ENCODE data around the gene XYLT1. TPM values are rescaled to one million over a fixed set of nuclear protein-coding genes. Genes with fewer than 3 reads are reported as not detected.
"Not testable (repeated sequence)": the region's sequence is repeated elsewhere in the genome, so short reads cannot be mapped to it uniquely, and the experiment has no call there.

XYLT1 gene
- total and polyA plus RNA-seq, 9 of the 15 experiments (the other 6 are each of a cell fraction or from before 2014, with no cell fraction given), result 0.03 to 0.09 (median 0.08) TPM; not detected in 6

DNA sequence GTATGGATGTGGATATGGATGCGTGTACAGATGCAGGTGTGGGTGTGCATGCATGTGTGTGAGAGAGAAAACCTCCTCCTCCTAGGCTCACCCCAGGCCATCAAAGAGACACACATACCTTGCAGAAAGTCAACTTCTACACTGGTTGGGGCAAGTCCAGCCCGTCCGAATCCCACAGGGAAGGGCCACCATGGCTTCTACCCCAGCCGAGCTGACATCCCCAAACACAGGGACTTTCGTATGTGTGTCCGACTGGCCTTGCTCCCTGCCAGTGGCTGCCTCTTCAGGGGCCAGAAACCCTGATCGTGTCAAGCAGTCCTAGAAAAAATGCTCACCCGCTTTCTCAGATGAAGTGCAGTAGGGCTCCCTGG, 134.2 kb downstream of the XYLT1 start (continued):
- TF ChIP-seq RBBP5 (IDR thresholded peaks at IDR 0.05; ENCODE audit: borderline replicate concordance, insufficient read depth, low read length, poor library complexity, severe bottlenecking) (no peak), HDAC1 (IDR thresholded peaks at IDR 0.05) (no peak), PCBP1 (IDR thresholded peaks at IDR 0.05; ENCODE audit: low read depth, low read length, poor library complexity, severe bottlenecking) (no peak), ARNT (IDR thresholded peaks at IDR 0.05) (no peak), HNRNPUL1 (IDR thresholded peaks at IDR 0.05; ENCODE audit: low read length) (no peak)

DNA sequence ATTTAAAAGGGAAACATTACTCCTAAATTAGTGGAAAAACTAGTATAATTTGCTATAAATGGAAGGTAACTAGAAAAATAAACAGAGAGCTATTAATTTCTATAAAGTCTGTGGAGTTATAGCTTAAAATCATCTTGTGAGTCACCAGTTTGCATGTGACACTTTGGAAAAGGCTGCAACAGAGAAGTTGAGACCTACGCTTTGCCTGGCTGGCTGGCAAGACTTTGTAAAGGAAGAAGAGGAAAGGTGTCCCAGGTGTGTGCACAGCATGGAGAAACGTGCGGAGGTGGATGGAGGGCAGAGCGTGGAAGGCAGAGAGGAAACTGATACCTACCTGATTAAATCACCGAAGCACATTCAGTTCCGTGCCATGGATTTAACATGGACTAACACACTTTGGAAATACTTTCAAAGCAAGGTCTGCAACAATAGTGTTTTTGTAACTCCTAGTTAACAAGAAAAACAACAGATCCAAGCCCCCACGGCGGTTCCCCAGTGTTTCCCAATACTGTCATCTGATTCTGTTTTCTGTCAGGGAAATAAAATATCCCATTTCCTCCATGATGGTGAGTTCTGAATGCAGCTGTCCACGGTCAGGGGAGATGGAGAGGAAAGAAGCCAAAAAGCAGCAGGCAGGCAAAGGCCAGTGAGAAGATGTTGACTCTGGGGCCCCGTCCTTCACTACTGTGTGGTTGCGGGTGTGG, 134.8 kb downstream of the XYLT1 start:
- in situ Hi-C loops (cut with MboI), result no loop called here
- FAIRE-seq (no peak), DNase-seq (ENCODE audit: extremely low read depth in 1 of 4, low spot score in 3 of 4) (no peak), ATAC-seq (no peak)
- no peaks in the 10 kb centered on the region for H3K36me3 ChIP-seq (ENCODE audit: control insufficient read depth, insufficient read depth, low read length)
- no peak overlapping the region for H3K4me3 ChIP-seq
- no peaks in the 10 kb centered on the region for H3K4me1 ChIP-seq (replicated peaks in 1 of 2; ENCODE audit: control insufficient read depth in 2 of 2, insufficient read depth in 2 of 2, low read length in 2 of 2)
- no peak overlapping the region for H3K4me2 ChIP-seq (ENCODE audit: insufficient read depth, low read length)
- H3K27me3 ChIP-seq (ENCODE audit: control insufficient read depth in 2 of 2, insufficient read depth in 2 of 2, low read length in 2 of 2), result peaks cover 21 to 50% of the 10 kb centered on the region in 2 experiments
- ChIA-PET POLR2A (interaction anchor here (0.6 kb wide), 1 partner anchor 367 kb away, joined by 3 read pairs; no protein-coding TSS in a partner anchor), CTCF (ENCODE audit: low intra/inter-chr PET ratio) (no interaction called here)
- no peaks in the 10 kb centered on the region for H3K9me3 ChIP-seq (replicated peaks; ENCODE audit: control insufficient read depth, insufficient read depth, low read depth, low read length)
- intact Hi-C loops (cut with micrococcal nuclease), result no loop called here
- H2AFZ ChIP-seq (ENCODE audit: low read depth, low read length), result no peak overlapping the region
- H3K79me2 ChIP-seq (ENCODE audit: control insufficient read depth, insufficient read depth, low read length), result no peaks in the 10 kb centered on the region
- 0% methylated on average over 11 of the region's 11 CpGs for WGBS (ENCODE audit: insufficient coverage, low coverage, missing lambda C conversion rate)
- H3K27ac ChIP-seq (ENCODE audit: extremely low read depth, low read depth, low read length), result no peak overlapping the region
- H3K9me1 ChIP-seq (ENCODE audit: control insufficient read depth, insufficient read depth, low read length), result no peaks in the 10 kb centered on the region
- BruUV-seq (replicated peaks), result no TSS peak
- TF ChIP-seq MEF2A (IDR thresholded peaks at IDR 0.05; ENCODE audit: control insufficient read depth, low read depth, low read length), result no peak
- no peak for TF ChIP-seq ZNF274 (IDR thresholded peaks at IDR 0.05; ENCODE audit: borderline replicate concordance, low read depth, low read length)
- H4K20me1 ChIP-seq (replicated peaks; ENCODE audit: control insufficient read depth, insufficient read depth, low read length), result 0 out of 2 replicates have a peak, but pooled peaks cover 3% of the 10 kb centered on the region
- H3K9ac ChIP-seq (ENCODE audit: insufficient read depth in 1 of 2, low read depth in 2 of 2, low read length in 2 of 2), result no peak overlapping the region

DNA sequence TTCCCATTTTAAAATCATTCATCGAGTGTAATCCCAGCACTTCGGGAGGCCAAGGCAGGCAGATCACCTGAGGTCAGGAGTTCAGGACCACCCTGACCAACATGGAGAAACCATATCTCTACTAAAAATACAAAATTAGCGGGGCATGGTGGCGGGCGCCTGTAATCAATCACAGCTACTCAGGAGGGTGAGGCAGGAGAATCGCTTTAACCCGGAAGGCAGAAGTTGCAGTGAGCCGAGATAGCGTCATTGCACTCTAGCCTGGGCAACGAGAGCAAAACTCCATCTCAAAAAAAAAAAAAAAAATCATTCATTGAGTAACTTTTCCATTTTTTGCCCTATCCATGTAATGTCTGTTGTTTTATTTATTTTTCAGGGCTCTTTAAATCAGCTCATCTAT, 135.4 kb downstream of the XYLT1 start:
- H3K4me1 ChIP-seq (replicated peaks in 1 of 2; ENCODE audit: control insufficient read depth in 2 of 2, insufficient read depth in 2 of 2, low read length in 2 of 2); BruUV-seq (replicated peaks); intact Hi-C loops (cut with micrococcal nuclease); H3K4me3 ChIP-seq; H3K79me2 ChIP-seq (ENCODE audit: control insufficient read depth, insufficient read depth, low read length); H3K9me3 ChIP-seq (replicated peaks; ENCODE audit: control insufficient read depth, insufficient read depth, low read depth, low read length); H3K9ac ChIP-seq (ENCODE audit: insufficient read depth in 1 of 2, low read depth in 2 of 2, low read length in 2 of 2); ATAC-seq; H3K27ac ChIP-seq (ENCODE audit: extremely low read depth, low read depth, low read length); in situ Hi-C loops (cut with MboI); H3K9me1 ChIP-seq (ENCODE audit: control insufficient read depth, insufficient read depth, low read length); H4K20me1 ChIP-seq (replicated peaks; ENCODE audit: control insufficient read depth, insufficient read depth, low read length); H3K4me2 ChIP-seq (ENCODE audit: insufficient read depth, low read length); H2AFZ ChIP-seq (ENCODE audit: low read depth, low read length); FAIRE-seq; DNase-seq (ENCODE audit: extremely low read depth in 1 of 4, low spot score in 3 of 4); CTCF ChIA-PET (ENCODE audit: low intra/inter-chr PET ratio); H3K36me3 ChIP-seq (ENCODE audit: control insufficient read depth, insufficient read depth, low read length): not testable (repeated sequence)
- peaks cover 21 to 54% of the 10 kb centered on the region in 2 experiments for H3K27me3 ChIP-seq (ENCODE audit: control insufficient read depth in 2 of 2, insufficient read depth in 2 of 2, low read length in 2 of 2)
- under 1% methylated on average over 10 of the region's 10 CpGs for WGBS (ENCODE audit: insufficient coverage, low coverage, missing lambda C conversion rate)
- POLR2A ChIA-PET, result interaction anchor here (0.6 kb wide), 1 partner anchor 366 kb away, joined by 3 read pairs; no protein-coding TSS in a partner anchor

Data from K562 (cell line).